Spleen (tissue), 11 donors: ENCODE measurements around the gene CYP2J2. TPM values are rescaled to one million over a fixed set of nuclear protein-coding genes. Genes with fewer than 3 reads are reported as not detected.

ENCODE experiments used
- DNase-seq: peaks from one replicate; pipeline ENCODE4 v3.0.0-alpha.2; 2020
- H3K27ac ChIP-seq, 8 donors: fragments of 200-600 bp; sonication (generic) in 7 of 8; 1 replicate in 4 of 8; 2 replicates in 4 of 8; pipeline versions ENCODE4 v1.5.0 to v1.8.0; 2016 to 2021; ENCODE audit warnings: inconsistent platforms in 4 of 8, mild to moderate bottlenecking in 4 of 8, moderate library complexity in 1 of 8
- H3K27me3 ChIP-seq, 7 donors: fragments of 200-600 bp; sonication (generic) in 6 of 7; replicated peaks in 1 of 7; 1 replicate in 4 of 7; 2 replicates in 3 of 7; pipeline versions ENCODE4 v1.5.0 to v1.8.0; 2016 to 2021; ENCODE audit warnings: inconsistent platforms in 3 of 7, mild to moderate bottlenecking in 1 of 7
- H3K36me3 ChIP-seq, 6 donors: fragments of 200-600 bp; sonication (generic) in 5 of 6; 1 replicate in 4 of 6; 2 replicates in 2 of 6; pipeline versions ENCODE4 v1.5.0 to v1.8.0; 2016 to 2021; ENCODE audit warnings: inconsistent platforms in 2 of 6
- H3K4me1 ChIP-seq, 6 donors: fragments of 200-600 bp; sonication (generic) in 5 of 6; 1 replicate in 3 of 6; 2 replicates in 3 of 6; pipeline versions ENCODE4 v1.5.0 to v1.8.0; 2016 to 2021; ENCODE audit warnings: inconsistent platforms in 3 of 6
- H3K4me3 ChIP-seq, 8 donors: fragments of 200-600 bp; sonication (generic) in 7 of 8; 1 replicate in 4 of 8; 2 replicates in 4 of 8; pipeline versions ENCODE4 v1.5.0 to v1.8.0; 2016 to 2021; ENCODE audit warnings: inconsistent platforms in 4 of 8, mild to moderate bottlenecking in 4 of 8, moderate library complexity in 2 of 8
- H3K9me3 ChIP-seq, 8 donors: fragments of 200-600 bp; sonication (generic) in 7 of 8; 1 replicate in 4 of 8; 2 replicates in 4 of 8; pipeline versions ENCODE4 v1.5.0 to v1.8.0; 2016 to 2021; ENCODE audit warnings: inconsistent platforms in 4 of 8
- POLR2A ChIP-seq, 3 donors: fragments of 450-650 bp; IDR thresholded peaks; one replicate each; pipeline ENCODE4 v1.5.1; 2017; ENCODE audit warnings: antibody characterized with exemption in 3 of 3, mild to moderate bottlenecking in 1 of 3
- POLR2AphosphoS5 ChIP-seq, 3 donors: sonication (generic); formaldehyde crosslinking; IDR thresholded peaks; one replicate each; pipeline ENCODE4 v1.5.1; 2017; ENCODE audit warnings: antibody characterized with exemption in 3 of 3
- WGBS, 5 donors: extraction: QIAGEN DNeasy Blood & Tissue Kit in 3 of 5; methylation state at CpG; one replicate each; pipeline versions ENCODE4 v1.1.5 to v1.1.7; 2013 to 2018; 5-methylcytosine and 5-hydroxymethylcytosine counted together
- intact Hi-C: fragments of 100-400 bp; cut with DNase I; formaldehyde crosslinking; loops from one replicate; pipeline ENCODE4 v1.15.0; 2023; ENCODE audit warnings: low total_unique reads
- polyA plus RNA-seq, 3 donors: library from polyadenylated mRNA; stranded (reverse); fragments of 200-250 nt; gene quantifications; one replicate each; pipeline ENCODE4 v1.2.1, GENCODE V29; 2013
- total RNA-seq, 7 donors: library from RNA; depleted of rRNA in 3 of 7; stranded (reverse); fragments of >200 nt in 3 of 7; fragmentation: NEBNext Ultra II Directional in 4 of 7; extraction: Animal tissue kit (Norgen Biotek cat#: 25700) in 4 of 7; gene quantifications; one replicate each; pipeline versions ENCODE4 v1.1.0 to v1.2.1, GENCODE V29; 2016 to 2021
- TF ChIP-seq, protein P1 (sequence below), 11 experiments: fragments of 200-600 bp in 7 of 11; fragments of 450-650 bp in 4 of 11; sonication (generic) in 4 of 11; IDR thresholded peaks in 8 of 11; conservative IDR thresholded peaks in 3 of 11; 1 replicate in 7 of 11; 2 replicates in 4 of 11; pipeline versions ENCODE4 v1.4.0 to v1.8.0; 2016 to 2021; ENCODE audit warnings: antibody characterized with exemption in 11 of 11, inconsistent platforms in 4 of 11, mild to moderate bottlenecking in 1 of 11
- donor health status: healthy with polysubstance abuse.
- donor health status: DM: no; HTN: no; CAD: no; lungs with moderate emphysema.
- donor health status: DM: no; HTN: no; CAD: no.
- donor health status: Bipolar disorder and iron deficiency.
- donor health status: healthy.
- donor health status: DM: no; HTN: no; CAD: no.
- donor health status: DM: yes; HTN: yes; CAD: no.

Gene CYP2J2
- total and polyA plus RNA-seq, 10 donors = 0.10 to 0.85 (median 0.32) TPM; not detected in 1

DNA sequence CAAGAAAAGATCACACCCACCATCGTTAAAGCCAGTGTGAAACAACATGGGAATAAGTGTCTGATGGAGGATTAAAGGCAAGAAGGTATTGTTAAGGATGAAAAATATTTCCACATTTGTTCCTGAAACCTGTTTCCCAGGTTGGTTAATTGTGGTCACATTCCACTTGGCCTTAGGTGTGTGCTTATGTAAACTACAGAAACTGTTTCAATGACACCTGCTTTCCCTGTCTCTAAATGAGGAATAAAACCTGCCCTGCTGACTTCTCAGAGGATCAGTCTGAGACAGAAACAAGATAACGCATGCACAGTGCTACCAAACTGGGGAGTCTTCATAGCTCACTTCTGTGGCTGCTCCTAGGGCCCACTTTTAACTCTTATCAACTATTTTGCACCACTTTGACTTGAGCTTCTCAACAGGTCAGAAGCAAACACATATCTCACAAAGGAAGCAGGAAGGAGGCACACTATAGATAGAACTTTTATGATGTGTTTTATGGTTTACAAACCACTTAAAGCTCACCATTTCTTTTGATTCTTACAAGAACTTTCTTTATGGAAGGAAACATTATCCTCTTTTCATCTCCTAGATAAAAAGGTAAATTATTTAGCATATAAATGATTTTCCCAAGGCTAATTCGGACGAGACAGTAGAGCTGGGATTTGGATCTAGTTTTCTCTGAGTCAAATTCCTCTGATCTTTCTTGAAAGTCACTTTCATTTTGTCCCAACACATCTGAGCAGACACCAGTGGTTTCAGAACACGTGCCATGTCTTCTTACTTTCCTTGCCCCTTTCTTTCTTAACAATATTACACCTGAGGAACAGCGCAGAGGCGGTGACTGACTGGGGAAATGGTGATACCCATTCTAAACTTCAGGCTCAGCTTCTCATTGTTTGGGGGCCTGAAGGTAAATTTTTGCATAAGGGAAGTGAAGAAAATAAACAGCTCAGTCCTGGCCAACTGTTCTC lies 33.4 kb downstream of the CYP2J2 start:
- 78 to 91% (median 80%) methylated on average over 7 of the region's 7 CpGs for WGBS, 5 donors
- H3K27me3 ChIP-seq = no peaks in the 10 kb centered on the region
- TF ChIP-seq, protein P1, sequence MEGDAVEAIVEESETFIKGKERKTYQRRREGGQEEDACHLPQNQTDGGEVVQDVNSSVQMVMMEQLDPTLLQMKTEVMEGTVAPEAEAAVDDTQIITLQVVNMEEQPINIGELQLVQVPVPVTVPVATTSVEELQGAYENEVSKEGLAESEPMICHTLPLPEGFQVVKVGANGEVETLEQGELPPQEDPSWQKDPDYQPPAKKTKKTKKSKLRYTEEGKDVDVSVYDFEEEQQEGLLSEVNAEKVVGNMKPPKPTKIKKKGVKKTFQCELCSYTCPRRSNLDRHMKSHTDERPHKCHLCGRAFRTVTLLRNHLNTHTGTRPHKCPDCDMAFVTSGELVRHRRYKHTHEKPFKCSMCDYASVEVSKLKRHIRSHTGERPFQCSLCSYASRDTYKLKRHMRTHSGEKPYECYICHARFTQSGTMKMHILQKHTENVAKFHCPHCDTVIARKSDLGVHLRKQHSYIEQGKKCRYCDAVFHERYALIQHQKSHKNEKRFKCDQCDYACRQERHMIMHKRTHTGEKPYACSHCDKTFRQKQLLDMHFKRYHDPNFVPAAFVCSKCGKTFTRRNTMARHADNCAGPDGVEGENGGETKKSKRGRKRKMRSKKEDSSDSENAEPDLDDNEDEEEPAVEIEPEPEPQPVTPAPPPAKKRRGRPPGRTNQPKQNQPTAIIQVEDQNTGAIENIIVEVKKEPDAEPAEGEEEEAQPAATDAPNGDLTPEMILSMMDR (IDR thresholded peaks at IDR 0.05 in 8 of 11, conservative IDR thresholded peaks at IDR 0.05 in 3 of 11) = no peak
- TF ChIP-seq POLR2AphosphoS5 (IDR thresholded peaks at IDR 0.05) (no peak), POLR2A (IDR thresholded peaks at IDR 0.05) (no peak)
- intact Hi-C loops = no loop called here
- H3K27ac ChIP-seq = no peak overlapping the region
- no peaks in the 10 kb centered on the region for H3K36me3 ChIP-seq
- H3K9me3 ChIP-seq = peaks cover 0 to 26% (median 7%) of the 10 kb centered on the region in 8 donors
- DNase-seq = no peak
- no peak overlapping the region for H3K4me3 ChIP-seq
- H3K4me1 ChIP-seq = no peaks in the 10 kb centered on the region

- H3K4me1 ChIP-seq = no peaks in the 10 kb centered on the region
- no peak for TF ChIP-seq POLR2A (IDR thresholded peaks at IDR 0.05)
- no peak for TF ChIP-seq POLR2AphosphoS5 (IDR thresholded peaks at IDR 0.05)
- TF ChIP-seq, protein P1 (IDR thresholded peaks at IDR 0.05 in 8 of 11, conservative IDR thresholded peaks at IDR 0.05 in 3 of 11) = no peak
- WGBS, 5 donors = 43 to 67% (median 64%) methylated on average over 3 of the region's 3 CpGs
- intact Hi-C loops = no loop called here
- H3K4me3 ChIP-seq = no peak overlapping the region
- DNase-seq = no peak
- peaks cover 0 to 22% (median 7%) of the 10 kb centered on the region in 8 donors for H3K9me3 ChIP-seq
- no peak overlapping the region for H3K27ac ChIP-seq
- H3K36me3 ChIP-seq = no peaks in the 10 kb centered on the region
- no peaks in the 10 kb centered on the region for H3K27me3 ChIP-seq
These were observed 41.3 kb downstream of the CYP2J2 start for GRCh38 chr1:59885160-59885832.

- TF ChIP-seq, protein P1 (IDR thresholded peaks at IDR 0.05 in 8 of 11, conservative IDR thresholded peaks at IDR 0.05 in 3 of 11) = no peak
- TF ChIP-seq POLR2A (IDR thresholded peaks at IDR 0.05) = no peak
- TF ChIP-seq POLR2AphosphoS5 (IDR thresholded peaks at IDR 0.05) = no peak
- no peak for DNase-seq
- Histone ChIP-seq H3K36me3 (peaks cover 0 to 2% (median 0%) of the 10 kb centered on the region in 6 donors), H3K27ac (no peak overlapping the region), H3K9me3 (peaks cover 6 to 29% (median 23%) of the 10 kb centered on the region in 8 donors), H3K4me3 (no peak overlapping the region), H3K4me1 (no peaks in the 10 kb centered on the region), H3K27me3 (no peaks in the 10 kb centered on the region)
- 76 to 92% (median 82%) methylated on average over 2 of the region's 2 CpGs for WGBS, 5 donors
- intact Hi-C loops = no loop called here
These were observed 45.8 kb downstream of the CYP2J2 start for GRCh38 chr1:59880735-59881134.
